HG02943 (cell line): ENCODE measurements around the gene ZNF451.
"Not testable (repeated sequence)": the region's sequence is repeated elsewhere in the genome, so short reads cannot be mapped to it uniquely, and the experiment has no call there.

Source experiments
- ATAC-seq: cut with Tn5 transposase; IDR thresholded peaks from one replicate; pipeline ENCODE4 v1.9.1; 2021; ENCODE audit warnings: mild to moderate bottlenecking, low read depth, moderate library complexity; ENCODE audit not compliant: unreplicated experiment

ZNF451 gene

DNA sequence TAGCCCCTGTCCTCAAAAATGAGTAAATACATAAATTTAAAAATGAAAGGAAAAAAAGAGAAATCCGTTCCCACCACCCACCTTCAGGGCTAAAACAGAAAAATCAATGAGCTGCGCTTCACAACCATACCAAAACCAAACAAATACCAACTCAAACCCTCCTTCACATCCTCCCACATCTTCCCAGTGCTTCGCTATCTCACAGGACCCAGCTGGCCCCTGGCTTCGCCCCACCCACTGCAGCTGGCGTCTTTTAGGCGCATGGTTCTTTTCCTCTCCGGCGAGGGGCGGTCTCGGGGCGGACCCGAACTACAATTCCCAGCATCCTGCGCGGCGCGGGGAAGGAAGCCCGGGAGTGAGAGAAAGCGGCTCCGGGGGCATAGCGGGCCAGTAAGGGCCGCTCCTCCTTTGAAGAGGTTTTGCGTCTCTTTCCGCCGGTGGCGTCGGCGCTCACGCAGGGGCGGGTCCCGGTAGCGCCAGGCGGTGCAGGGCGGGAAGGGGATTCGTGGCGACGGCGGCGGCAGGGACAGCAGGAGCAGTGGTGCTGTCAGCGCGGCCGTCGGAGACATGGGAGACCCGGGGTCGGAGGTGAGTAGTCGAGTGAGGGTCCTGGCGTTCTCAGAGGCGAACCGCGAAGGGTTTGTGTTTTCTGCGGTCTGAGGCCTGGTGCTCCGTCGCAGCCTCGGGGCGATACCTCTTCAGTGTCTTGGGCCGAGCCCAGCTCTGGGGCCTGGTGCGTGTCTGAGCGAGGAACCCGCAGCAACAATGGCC, at the start of gene ZNF451:
TSS of gene ZNF451 (plus strand) at position 502 of the 771 bp plus-strand sequence. CDS start at position 568, 66 bp downstream.
- peak; percentile 93 for ATAC-seq

DNA sequence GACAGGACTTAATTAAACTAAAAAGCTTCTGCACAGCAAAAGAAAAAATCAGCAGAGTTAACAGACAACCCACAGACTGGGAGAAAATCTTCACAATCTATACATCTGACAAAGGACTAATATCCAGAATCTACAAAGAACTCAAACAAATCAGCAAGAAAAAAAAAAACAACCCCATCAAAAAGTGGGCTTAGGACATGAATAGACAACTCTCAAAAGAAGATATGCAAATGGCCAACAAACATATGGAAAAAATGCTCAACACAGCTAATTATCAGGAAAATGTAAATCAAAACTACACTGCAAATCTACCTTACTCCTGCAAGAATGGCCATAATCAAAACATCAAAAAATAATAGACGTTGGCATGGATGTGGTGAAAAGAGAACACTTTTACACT, 45.9 kb upstream of the ZNF451 start:
- ATAC-seq, result not testable (repeated sequence)

GRCh38 chr6:57044568-57044967, 45.4 kb upstream of the ZNF451 start:
- ATAC-seq, result no peak

GRCh38 chr6:57046332-57047256, 43.4 kb upstream of the ZNF451 start, which contains the start of gene KIAA1586:
Gene KIAA1586 (plus strand): TSS chr6:57046693. CDS start chr6:57046756, 63 bp downstream.
- ATAC-seq, result peak; percentile 80

GRCh38 chr6:57047257-57047585, 42.8 kb upstream of the ZNF451 start:
- peak; percentile 30 for ATAC-seq

GRCh38 chr6:57047859-57048258, 42.1 kb upstream of the ZNF451 start:
- not testable (repeated sequence) for ATAC-seq

- no peak for ATAC-seq
Observed at GRCh38 chr6:57048577-57048976, 41.4 kb upstream of the ZNF451 start.

- no peak for ATAC-seq
Observed at GRCh38 chr6:57063847-57064246, 26.1 kb upstream of the ZNF451 start.

- no peak for ATAC-seq
Observed at GRCh38 chr6:57064809-57065208, 25.2 kb upstream of the ZNF451 start.

- no peak for ATAC-seq
Observed at GRCh38 chr6:57068061-57068460, 21.9 kb upstream of the ZNF451 start.

DNA sequence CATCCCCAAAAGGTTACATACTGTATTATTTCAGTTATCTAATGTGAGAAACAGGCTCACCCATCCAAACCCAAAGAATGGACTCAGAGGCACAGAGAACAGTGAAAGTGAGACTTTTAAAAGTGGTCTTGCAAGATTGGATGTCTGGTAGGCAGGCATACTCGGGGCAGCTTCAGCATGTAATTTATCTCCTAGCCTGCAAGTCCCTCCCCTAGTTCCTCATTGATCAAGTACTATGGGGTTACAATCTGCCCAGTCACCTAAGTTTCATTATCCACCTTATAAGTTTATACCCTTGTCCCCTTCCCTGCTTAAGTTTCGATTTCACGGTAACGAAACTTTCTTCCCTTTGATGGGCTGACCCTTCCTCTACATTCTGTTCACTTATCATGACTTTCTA, 20.8 kb upstream of the ZNF451 start:
- ATAC-seq, result no peak

DNA sequence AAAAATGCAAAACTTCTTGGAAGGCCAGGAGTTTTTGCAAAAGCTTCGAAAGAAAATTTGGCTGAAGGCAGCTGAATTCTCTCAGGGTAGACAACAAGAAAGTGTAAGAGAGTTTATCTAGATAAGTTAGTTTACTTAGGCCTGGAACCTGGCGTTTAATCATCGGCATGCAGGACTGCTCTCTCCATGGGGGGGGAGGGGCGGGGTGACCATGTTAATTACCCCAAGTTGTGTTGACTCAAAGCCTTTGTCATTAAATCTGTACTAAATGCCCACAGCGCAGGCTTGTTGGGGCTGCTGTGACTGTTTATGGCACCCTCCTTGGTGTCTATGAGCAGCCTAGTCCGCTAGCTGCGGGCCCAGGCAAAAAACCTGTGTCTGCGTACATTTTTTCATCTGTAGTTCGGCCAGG, 20.1 kb upstream of the ZNF451 start:
- no peak for ATAC-seq

DNA sequence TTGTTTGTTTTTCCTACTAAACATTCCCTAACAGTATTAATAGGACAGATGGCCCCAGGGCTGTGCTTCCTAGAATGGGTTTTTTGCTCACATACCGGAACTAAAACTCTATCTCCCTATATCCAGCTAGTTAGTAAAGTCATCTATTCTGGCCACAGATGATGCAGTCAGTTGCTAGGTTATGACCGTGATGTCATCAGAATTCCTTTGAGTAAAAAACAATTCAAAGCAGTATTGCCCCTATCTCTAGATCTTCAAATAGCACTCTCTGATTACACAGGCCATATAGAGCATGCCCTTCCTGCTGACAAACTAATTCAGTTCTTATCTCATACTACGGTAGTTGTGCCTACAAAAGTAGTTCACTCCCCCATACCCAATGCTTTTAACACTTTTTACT, 17.9 kb upstream of the ZNF451 start:
- no peak for ATAC-seq

GRCh38 chr6:57074383-57074782, 15.6 kb upstream of the ZNF451 start:
- ATAC-seq, result no peak

- ATAC-seq, result no peak
Observed at GRCh38 chr6:57075092-57075491, 14.9 kb upstream of the ZNF451 start.

GRCh38 chr6:57078531-57079207, 11.3 kb upstream of the ZNF451 start:
- ATAC-seq, result no peak

DNA sequence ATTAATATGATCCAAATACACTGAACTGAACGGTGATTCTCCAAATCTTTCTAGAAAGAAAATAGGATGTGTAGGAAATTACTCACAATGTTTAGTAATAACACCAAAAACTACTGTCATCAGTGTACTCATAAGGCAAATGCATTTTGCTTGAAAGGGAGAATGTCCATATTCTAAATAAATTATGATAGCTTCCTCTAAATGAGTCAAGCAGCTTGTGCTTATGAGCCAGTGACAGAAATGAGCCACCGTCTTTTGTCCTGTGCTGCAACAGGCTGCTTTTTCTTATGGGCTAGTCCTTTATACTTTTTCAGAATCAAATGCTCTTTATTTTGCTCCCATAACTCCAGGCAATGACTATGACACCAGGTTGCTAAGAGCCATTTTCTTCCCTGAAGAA, 4.5 kb upstream of the ZNF451 start:
- ATAC-seq, result no peak

- ATAC-seq, result no peak
Observed at GRCh38 chr6:57086843-57087242, 3.1 kb upstream of the ZNF451 start.

GRCh38 chr6:57087916-57088315, 2.1 kb upstream of the ZNF451 start:
- ATAC-seq, result no peak

GRCh38 chr6:57089265-57089664, 723 bp upstream of the ZNF451 start:
- no peak for ATAC-seq
